Retinal pigment epithelial cell (primary cell): Measurements from ENCODE around the gene MORF4L1.

Source experiments
- DNase-seq: peaks from one replicate; pipeline ENCODE4 v3.0.0-alpha.2; 2010; ENCODE audit warnings: low read depth
- H3K4me3 ChIP-seq: 2 replicates; pipeline ENCODE4 v1.5.1; 2011; ENCODE audit warnings: mild to moderate bottlenecking, low read length, control low read depth, moderate library complexity
- CTCF ChIP-seq: conservative IDR thresholded peaks from 2 replicates; pipeline ENCODE4 v1.5.1; 2011; ENCODE audit warnings: low read depth, low read length, control low read depth, inconsistent platforms

The MORF4L1 gene

GRCh38 chr15:78931439-78932257 lies 59.0 kb downstream of the MORF4L1 start:
- no peak for DNase-seq
- no peak for TF ChIP-seq CTCF
- no peak overlapping the region for H3K4me3 ChIP-seq

GRCh38 chr15:78932258-78932808 lies 59.6 kb downstream of the MORF4L1 start:
- no peak for TF ChIP-seq CTCF
- no peak for DNase-seq

GRCh38 chr15:78933187-78933822 lies 60.6 kb downstream of the MORF4L1 start:
- TF ChIP-seq CTCF, result no peak
- H3K4me3 ChIP-seq, result no peak overlapping the region
- no peak for DNase-seq

More at GRCh38 chr15:78932258-78932808, 59.6 kb downstream of the MORF4L1 start:
- H3K4me3 ChIP-seq, result no peak overlapping the region

- TF ChIP-seq CTCF, result no peak
- H3K4me3 ChIP-seq, result no peak overlapping the region
- DNase-seq, result no peak
Observed at GRCh38 chr15:78933823-78934654, 61.3 kb downstream of the MORF4L1 start.

GRCh38 chr15:78934655-78935023 lies 61.9 kb downstream of the MORF4L1 start:
- H3K4me3 ChIP-seq, result no peak overlapping the region
- no peak for TF ChIP-seq CTCF
- DNase-seq, result no peak

GRCh38 chr15:78937132-78937739 lies 64.5 kb downstream of the MORF4L1 start:
- no peak overlapping the region for H3K4me3 ChIP-seq
- TF ChIP-seq CTCF, result no peak
- no peak for DNase-seq
